GM18498 (cell line): ENCODE data around the gene AGL.
"Not testable (repeated sequence)": the region's sequence is repeated elsewhere in the genome, so short reads cannot be mapped to it uniquely, and the experiment has no call there.

Source experiments
- ATAC-seq: cut with Tn5 transposase; IDR thresholded peaks from one replicate; pipeline ENCODE4 v1.9.1; 2021; ENCODE audit warnings: mild to moderate bottlenecking, moderate library complexity; ENCODE audit not compliant: unreplicated experiment

AGL gene

DNA sequence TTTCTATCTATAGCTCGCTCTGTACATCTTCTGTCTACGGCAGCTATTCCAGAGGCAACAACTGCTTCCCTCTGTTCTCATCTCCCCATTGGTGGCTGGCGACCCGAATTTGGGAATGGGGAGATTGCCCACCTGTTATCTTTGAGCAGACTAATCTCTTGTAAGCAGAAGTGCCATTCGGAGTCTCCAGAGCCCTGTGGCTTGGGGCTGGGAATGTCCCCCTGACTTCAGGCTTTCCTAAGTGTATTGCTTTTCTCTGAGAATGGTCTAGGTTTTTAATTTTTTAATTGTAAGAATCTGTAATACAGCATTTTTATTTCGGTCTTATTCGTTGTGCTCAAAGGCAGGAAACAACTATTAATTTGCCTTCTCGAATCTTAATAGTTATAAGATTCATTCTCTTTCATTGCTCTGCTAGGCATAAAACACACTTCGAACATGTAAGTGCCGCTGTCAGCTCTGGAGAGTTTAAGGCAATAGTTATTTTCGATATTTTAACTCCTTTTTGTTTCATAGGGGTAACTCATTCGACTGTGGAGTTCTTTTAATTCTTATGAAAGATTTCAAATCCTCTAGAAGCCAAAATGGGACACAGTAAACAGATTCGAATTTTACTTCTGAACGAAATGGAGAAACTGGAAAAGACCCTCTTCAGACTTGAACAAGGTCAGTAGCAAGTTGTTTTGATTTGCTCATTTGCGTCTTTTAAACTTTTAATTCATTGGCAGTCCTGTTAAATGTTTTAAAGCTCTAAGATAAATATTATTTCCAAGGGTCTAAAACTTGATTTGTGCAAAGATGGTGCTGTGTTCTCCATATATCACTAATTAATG is 514 bp downstream of the AGL start:
- ATAC-seq: peak; percentile 5

DNA sequence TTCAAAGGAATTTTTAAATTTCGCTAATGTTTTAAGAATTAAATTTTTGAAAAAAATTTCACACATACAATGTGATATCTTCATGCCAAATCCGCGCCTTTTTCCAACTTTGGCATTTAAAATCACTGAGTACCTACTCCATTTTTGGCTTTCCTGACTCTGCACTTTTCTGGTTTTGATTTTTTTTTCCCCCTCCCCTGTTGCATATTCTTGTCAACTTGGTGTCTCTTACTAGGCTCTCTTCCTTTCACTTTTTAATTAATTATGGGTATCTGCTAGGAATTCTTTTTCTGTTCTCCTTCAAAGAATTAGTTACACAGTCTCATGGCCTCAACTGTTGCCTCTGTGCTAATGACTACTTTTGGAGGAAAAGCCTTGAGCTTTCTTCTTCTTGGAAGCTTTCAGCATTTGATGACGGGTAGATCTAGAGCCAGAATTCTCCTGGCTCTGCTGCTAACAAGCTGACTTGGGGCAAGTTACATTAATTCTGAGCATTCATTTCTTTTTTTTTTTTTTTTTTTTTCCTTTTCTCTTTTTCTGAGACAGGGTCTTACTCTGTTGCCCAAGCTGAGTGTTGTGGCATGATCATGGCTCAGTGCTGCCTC is 1.8 kb downstream of the AGL start:
- no peak for ATAC-seq

DNA sequence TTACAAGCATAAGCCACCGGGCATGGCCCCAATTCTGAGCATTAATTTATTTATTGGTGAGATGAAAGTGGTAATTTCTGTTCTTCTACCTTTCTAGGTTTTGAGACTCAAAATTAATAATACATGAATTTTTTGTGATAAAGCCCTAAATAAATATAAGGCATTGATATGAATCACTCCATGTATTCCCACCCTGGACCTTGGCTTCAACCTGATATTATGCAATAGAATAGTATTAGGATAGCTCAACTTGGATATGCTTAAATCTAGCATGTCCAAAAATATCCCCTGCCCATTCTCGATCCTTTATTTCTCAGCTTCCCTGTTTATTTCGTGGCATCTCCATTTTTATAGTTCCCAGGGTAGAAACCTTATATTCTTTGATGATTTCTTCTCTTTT is 2.5 kb downstream of the AGL start:
- no peak for ATAC-seq

DNA sequence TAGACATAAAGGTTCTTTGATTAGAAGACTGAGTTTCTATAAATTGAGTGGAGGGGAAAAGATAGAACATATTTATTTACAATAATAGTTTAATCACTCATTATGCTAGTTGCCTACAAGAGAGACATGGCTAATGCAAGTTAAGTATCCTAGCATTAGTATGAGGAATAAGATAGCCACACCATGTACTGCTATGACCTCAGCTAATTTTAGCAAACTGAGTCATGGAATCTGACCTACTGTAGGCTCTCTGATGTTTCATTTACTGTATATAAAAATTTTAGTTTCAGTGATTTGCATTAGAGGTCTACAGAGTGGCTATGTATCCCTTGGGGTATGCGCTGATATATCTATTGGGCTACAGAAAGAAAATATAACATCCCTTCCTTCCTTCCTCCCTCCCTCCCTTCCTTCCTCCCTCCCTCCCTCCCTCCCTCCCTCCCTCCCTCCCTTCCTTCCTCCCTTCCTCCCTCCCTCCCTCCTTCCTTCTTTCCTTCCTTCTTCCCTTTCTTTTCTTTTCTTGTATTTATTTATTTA is 5.8 kb downstream of the AGL start:
- no peak for ATAC-seq

- ATAC-seq: not testable (repeated sequence)
These were observed 6.9 kb downstream of the AGL start for GRCh38 chr1:99857041-99857440.

DNA sequence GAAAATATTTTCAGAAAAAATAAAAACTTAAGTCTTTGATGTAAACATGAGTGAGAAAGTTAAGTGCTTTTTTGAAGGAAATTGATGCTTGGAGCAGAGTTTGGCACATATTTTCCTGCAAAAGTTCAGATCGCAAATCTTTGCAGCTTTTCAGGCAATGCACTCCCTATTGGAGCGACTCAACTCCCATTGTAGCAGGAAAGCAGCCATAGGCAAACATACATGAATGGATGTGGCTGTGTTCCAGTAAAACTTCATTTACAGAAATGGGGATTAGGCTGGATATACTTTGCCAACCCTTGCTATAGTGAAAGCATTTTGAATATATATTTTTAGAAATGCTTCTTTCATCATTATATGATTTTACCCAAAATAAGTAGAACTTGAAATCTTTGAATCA is 8.1 kb downstream of the AGL start:
- no peak for ATAC-seq

DNA sequence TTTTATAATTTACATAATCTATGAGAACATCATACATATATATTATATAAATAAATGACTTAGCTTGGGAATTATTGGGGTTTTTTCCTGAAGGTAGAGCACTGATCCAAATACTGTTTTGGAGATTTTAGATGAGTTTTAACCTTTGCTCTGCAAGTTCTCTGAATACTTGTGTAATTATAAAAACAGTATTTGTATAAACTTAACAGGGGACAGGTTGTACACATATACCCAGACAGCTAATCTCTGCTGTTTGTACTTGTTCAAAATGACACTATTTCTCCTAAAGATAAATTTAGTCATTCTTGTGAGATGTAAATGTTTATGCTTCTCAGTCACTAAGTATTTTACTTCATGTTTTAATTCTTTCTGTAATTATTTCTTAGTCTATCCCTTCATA is 8.7 kb downstream of the AGL start:
- no peak for ATAC-seq

DNA sequence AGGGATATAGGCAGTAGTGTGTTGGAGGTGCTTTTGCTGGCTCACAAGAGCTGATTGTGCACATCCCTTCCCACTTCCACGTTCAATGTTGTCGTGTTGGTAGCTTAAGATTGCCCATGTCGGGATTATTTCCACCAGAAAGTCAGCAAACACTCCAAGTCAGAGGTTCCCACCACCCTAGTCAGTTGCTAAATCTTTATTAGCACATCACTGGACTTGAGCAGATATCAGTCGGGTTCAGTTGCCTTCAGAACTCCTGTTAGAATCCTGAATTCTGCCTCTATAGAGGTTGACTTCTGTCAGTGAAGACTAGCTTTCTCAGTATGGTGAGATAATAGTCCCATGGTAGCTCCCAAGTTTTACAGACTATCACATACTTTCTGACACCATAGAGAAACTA is 10.5 kb downstream of the AGL start:
- ATAC-seq: no peak

GRCh38 chr1:99867682-99868081 is 17.5 kb downstream of the AGL start:
- no peak for ATAC-seq

- no peak for ATAC-seq
These were observed 19.1 kb downstream of the AGL start for GRCh38 chr1:99869304-99869703.

DNA sequence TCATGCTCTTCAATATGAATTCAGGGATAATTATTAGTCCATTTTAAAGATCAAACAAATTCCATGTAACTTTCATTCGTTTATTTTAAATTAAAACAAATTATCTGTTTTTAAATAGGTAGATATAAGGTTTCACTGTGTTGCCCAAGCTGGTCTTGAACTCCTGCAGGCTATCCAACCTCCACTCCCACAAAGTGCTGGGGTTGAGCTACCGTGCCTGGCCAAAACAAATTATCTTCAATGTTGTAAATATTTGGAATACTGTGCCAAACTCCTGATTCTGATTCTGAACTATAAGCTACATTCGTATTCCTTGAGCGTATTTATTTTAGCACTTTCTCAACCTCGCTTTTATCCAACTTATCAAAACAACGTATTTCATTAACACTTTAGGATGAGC is 19.6 kb downstream of the AGL start:
- no peak for ATAC-seq

DNA sequence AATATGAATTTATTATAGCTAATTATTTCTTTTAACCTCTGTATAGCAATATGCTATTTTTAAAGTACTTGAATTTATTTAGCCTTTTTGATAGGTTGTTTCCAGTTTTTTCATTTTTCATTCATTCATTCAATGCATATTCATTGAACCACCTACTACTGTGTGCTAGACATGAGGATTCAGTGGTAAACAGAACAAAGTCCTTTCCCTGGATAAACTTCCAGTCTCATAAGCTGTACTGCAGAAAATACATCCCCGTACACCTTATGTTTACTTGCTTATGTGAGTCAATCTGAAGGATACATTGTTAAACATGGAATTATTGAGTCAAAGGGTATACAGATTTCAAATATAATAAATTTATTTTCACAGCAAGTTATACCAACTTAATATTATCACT is 21.9 kb downstream of the AGL start:
- no peak for ATAC-seq

DNA sequence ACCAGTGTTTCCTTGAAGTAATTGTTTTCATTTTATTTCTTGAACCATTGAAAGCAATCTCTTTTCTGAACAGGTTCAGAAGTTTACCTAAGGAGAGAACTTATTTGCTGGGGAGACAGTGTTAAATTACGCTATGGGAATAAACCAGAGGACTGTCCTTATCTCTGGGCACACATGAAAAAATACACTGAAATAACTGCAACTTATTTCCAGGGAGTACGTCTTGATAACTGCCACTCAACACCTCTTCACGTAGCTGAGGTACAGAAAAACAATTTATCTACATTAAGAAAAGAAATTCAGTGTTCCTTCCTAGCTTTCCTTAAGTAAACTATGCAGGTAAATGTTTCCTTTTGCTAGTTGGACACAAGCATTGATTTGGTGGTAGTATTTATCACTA is 27.4 kb downstream of the AGL start:
- no peak for ATAC-seq

- no peak for ATAC-seq
These were observed 36.0 kb downstream of the AGL start for GRCh38 chr1:99886179-99886578.

DNA sequence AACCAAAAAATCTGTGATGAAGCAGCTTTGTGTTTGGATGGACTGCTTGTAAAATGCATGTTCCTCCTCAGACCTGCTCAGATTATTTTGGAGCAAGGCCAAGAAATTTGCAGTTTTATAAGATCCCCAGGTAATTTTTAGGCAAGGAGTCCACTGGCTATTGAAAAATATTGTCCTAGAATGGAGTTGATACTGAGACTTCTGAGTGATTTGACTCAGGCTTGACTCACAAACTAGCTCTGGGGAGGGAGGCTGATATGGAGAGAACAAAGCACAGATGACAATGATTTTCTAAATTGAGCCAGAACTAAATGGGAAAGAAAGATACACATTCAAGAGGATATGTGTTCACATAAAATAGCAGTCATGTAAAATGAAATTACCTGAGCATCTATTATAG is 36.7 kb downstream of the AGL start:
- no peak for ATAC-seq

GRCh38 chr1:99887890-99888289 is 37.7 kb downstream of the AGL start:
- no peak for ATAC-seq

DNA sequence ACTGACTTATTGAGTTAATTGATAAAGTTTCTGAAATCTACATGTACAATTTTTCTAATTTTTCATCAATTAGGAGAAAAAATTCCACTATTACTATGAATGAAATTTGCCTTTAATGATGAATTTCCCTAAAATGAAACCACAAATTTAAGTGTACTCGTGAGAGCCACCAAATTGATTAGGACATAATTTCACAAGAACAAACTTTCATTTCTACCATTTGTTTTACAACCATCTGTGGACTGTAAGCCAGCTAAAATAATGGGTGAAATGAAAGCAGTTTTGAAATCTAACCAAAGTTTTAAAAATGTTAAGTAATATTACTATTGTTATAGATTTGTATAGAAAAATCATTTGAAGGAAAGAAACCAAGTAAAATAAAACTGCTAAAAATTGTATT is 41.8 kb downstream of the AGL start:
- no peak for ATAC-seq

- ATAC-seq: not testable (repeated sequence)
These were observed 53.1 kb downstream of the AGL start for GRCh38 chr1:99903278-99903677.

DNA sequence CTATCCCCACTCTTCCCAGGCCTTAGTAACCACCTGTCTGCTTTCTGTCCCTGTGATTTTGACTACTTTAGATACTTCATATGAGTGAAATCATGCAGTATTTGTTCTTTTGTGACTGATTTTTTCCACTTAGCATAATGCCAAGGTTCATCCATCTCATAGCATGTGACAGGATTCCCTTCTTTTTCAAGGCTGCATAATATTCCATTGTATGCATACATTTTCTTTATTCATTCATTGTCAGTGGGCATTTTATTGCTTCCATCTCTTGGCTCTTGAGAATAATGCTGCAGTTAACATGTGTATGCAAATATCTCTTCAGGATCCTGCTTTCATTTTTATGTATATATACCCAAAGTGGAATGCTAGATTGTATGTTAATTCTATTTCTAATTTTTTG is 56.4 kb downstream of the AGL start:
- no peak for ATAC-seq

- no peak for ATAC-seq
These were observed 67.1 kb downstream of the AGL start for GRCh38 chr1:99917214-99917613.

- ATAC-seq: no peak
These were observed 69.1 kb downstream of the AGL start for GRCh38 chr1:99919220-99919619.

GRCh38 chr1:99934801-99935200 is 84.6 kb downstream of the AGL start:
- ATAC-seq: no peak
